CD4-positive, alpha-beta T cell (primary cell): ENCODE data around the gene GNAQ. TPM values are rescaled to one million over a fixed set of nuclear protein-coding genes. Genes with fewer than 3 reads are reported as not detected.

ENCODE experiments used
- ATAC-seq: fragments of 200-7000 bp; cut with Tn5 transposase; one replicate; pipeline ENCODE4 v1.10.0; 2022; ENCODE audit warnings: mild to moderate bottlenecking; ENCODE audit not compliant: poor library complexity
- CTCF ChIA-PET: fragments of 350-600 bp; sonication (Branson Sonifier 250); formaldehyde crosslinking; loops from one replicate; lab custom pipeline; 2021; ENCODE audit warnings: antibody characterized with exemption, inconsistent platforms; lab: Charles Lee
- POLR2A ChIA-PET: fragments of 350-600 bp; sonication (Branson Sonifier 250); formaldehyde crosslinking; loops from one replicate; lab custom pipeline; 2021; ENCODE audit warnings: antibody characterized with exemption, inconsistent platforms; lab: Charles Lee
- DNase-seq, 14 experiments: peaks; one replicate each; pipeline ENCODE4 v3.0.0-alpha.2; 2013 to 2020; ENCODE audit warnings: mixed read lengths in 2 of 14
- H3K27ac ChIP-seq, 2 donors: one replicate each; pipeline versions ENCODE4 v1.5.1 to v1.7.0; 2013; ENCODE audit warnings: low read length in 2 of 2, low read depth in 1 of 2, mild to moderate bottlenecking in 1 of 2
- H3K27me3 ChIP-seq, 2 experiments: 1 replicate in 1 of 2; 2 replicates in 1 of 2; pipeline versions ENCODE4 v1.6.1 to v1.7.0; 2013; ENCODE audit warnings: low read length in 2 of 2, control low read depth in 1 of 2, mild to moderate bottlenecking in 1 of 2, moderate library complexity in 1 of 2; ENCODE audit not compliant: insufficient read depth in 2 of 2, control insufficient read depth in 1 of 2
- H3K36me3 ChIP-seq: one replicate; pipeline ENCODE4 v1.6.1; 2013; ENCODE audit warnings: low read length, control low read depth; ENCODE audit not compliant: insufficient read depth
- H3K4me1 ChIP-seq: one replicate; pipeline ENCODE4 v1.6.1; 2013; ENCODE audit warnings: low read length, control low read depth; ENCODE audit not compliant: insufficient read depth
- H3K4me3 ChIP-seq: one replicate; pipeline ENCODE4 v1.5.1; 2013; ENCODE audit warnings: mild to moderate bottlenecking, low read length, moderate library complexity
- H3K9me3 ChIP-seq, 2 experiments: 1 replicate in 1 of 2; 2 replicates in 1 of 2; pipeline versions ENCODE4 v1.6.1 to v1.7.0; 2013; ENCODE audit warnings: low read length in 2 of 2, mild to moderate bottlenecking in 2 of 2, control low read depth in 1 of 2, moderate library complexity in 1 of 2; ENCODE audit not compliant: control insufficient read depth in 1 of 2, insufficient read depth in 1 of 2
- H3K27ac Mint-ChIP-seq: one replicate; pipeline ENCODE4 v1.8.0; 2020; ENCODE audit warnings: mixed read lengths
- H3K27me3 Mint-ChIP-seq: one replicate; pipeline ENCODE4 v1.8.0; 2021; ENCODE audit warnings: mixed read lengths
- H3K36me3 Mint-ChIP-seq: one replicate; pipeline ENCODE4 v1.8.0; 2021; ENCODE audit warnings: low read depth, mixed read lengths
- H3K4me1 Mint-ChIP-seq: one replicate; pipeline ENCODE4 v1.8.0; 2021; ENCODE audit warnings: low read depth, mixed read lengths
- H3K4me3 Mint-ChIP-seq: one replicate; pipeline ENCODE4 v1.8.0; 2020; ENCODE audit warnings: mild to moderate bottlenecking, mixed read lengths
- H3K9me3 Mint-ChIP-seq: one replicate; pipeline ENCODE4 v1.8.0; 2020; ENCODE audit warnings: mixed read lengths
- intact Hi-C, 2 experiments: fragments of 100-400 bp; cut with DNase I in 1 of 2; cut with micrococcal nuclease in 1 of 2; formaldehyde crosslinking; loops; one replicate each; pipeline versions ENCODE4 v1.15.1 to v1.9.0; 2023 to 2025; cut with DNase I, micrococcal nuclease
- total RNA-seq, 174 experiments: library from RNA in 2 of 174; stranded (reverse) in 2 of 174; gene quantifications; one replicate each; pipeline ENCODE4 v1.2.3 and lab custom pipeline; 2021 to 2026
- TF ChIP-seq, protein P1 (sequence below): fragments of 200-600 bp; IDR thresholded peaks from one replicate; pipeline ENCODE4 v1.8.0; 2022; ENCODE audit warnings: antibody characterized with exemption, mild to moderate bottlenecking

The GNAQ gene
- total RNA-seq, 2 experiments from 2014 or later = 55.5 to 55.9 TPM

DNA sequence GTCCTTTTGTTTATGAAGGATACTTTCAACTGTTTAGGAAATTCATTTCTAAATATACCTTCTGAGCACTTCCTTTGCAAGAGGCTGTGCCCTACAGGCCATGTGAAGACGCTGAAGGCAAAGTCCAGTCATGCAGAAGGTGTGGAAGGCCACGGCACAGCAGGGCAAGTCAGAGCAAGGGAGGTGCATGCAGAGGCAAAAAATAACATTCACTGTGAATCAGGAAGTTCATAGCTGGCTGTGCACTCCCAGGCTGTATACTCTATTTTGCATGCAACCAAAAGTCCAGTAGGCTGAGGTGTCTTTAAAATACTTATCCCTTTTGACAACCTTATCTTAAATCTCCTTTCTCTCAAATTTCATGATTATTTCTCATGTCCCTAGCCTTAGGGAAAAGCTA, 50.3 kb downstream of the GNAQ start:
- H3K4me1 ChIP-seq = peaks cover 45% of the 10 kb centered on the region
- no peaks in the 10 kb centered on the region for H3K9me3 ChIP-seq
- no peaks in the 10 kb centered on the region for H3K27me3 ChIP-seq
- peak in 3 of 14 experiments; percentile 19 to 35 (median 30) for DNase-seq
- Mint-ChIP-seq H3K4me1 (peaks cover 86% of the 10 kb centered on the region), H3K27me3 (no peaks in the 10 kb centered on the region), H3K36me3 (no peaks in the 10 kb centered on the region), H3K4me3 (peak overlapping the region; percentile 60), H3K9me3 (no peaks in the 10 kb centered on the region), H3K27ac (peak overlapping the region; percentile 55)
- no peaks in the 10 kb centered on the region for H3K36me3 ChIP-seq
- H3K27ac ChIP-seq = no peak overlapping the region
- TF ChIP-seq, protein P1, sequence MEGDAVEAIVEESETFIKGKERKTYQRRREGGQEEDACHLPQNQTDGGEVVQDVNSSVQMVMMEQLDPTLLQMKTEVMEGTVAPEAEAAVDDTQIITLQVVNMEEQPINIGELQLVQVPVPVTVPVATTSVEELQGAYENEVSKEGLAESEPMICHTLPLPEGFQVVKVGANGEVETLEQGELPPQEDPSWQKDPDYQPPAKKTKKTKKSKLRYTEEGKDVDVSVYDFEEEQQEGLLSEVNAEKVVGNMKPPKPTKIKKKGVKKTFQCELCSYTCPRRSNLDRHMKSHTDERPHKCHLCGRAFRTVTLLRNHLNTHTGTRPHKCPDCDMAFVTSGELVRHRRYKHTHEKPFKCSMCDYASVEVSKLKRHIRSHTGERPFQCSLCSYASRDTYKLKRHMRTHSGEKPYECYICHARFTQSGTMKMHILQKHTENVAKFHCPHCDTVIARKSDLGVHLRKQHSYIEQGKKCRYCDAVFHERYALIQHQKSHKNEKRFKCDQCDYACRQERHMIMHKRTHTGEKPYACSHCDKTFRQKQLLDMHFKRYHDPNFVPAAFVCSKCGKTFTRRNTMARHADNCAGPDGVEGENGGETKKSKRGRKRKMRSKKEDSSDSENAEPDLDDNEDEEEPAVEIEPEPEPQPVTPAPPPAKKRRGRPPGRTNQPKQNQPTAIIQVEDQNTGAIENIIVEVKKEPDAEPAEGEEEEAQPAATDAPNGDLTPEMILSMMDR = no peak
- H3K4me3 ChIP-seq = no peak overlapping the region
- no peak for ATAC-seq
- POLR2A ChIA-PET = interaction anchor here (0.8 to 2.7 kb wide), 2 partner anchors 50 to 140 kb away, joined by 3 to 8 read pairs; partner anchors contain the start of gene GNAQ
- CTCF ChIA-PET = interaction anchor here (1.3 to 1.4 kb wide), 2 partner anchors 13 to 54 kb away, joined by 4 read pairs; no protein-coding TSS in a partner anchor
- intact Hi-C loops = no loop called here

DNA sequence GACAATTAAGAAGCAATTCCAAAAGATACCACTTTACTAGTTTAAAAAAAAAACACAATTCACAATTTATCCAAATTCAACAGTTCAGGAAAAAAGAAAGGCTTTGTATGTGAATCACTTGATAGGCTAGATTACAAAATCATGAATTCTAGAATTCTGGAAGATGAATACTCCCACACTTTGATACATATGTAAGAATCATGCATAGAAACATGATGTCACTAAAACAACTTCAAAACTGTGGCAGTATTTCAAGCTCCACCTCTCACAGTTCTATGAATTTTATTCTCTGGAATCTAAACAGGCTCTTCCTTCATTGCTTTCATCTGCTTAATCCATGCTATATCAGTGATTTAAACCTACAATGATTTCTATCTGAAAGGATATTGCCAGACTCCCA, 51.0 kb downstream of the GNAQ start:
- ChIA-PET CTCF (interaction anchor here (1.3 to 1.4 kb wide), 2 partner anchors 13 to 55 kb away, joined by 4 read pairs; no protein-coding TSS in a partner anchor), POLR2A (interaction anchor here (2.7 kb wide), 1 partner anchor 51 kb away, joined by 8 read pairs; the partner anchor contains the start of gene GNAQ)
- peak overlapping the region; percentile 55 for H3K27ac Mint-ChIP-seq
- H3K4me1 Mint-ChIP-seq = peaks cover 79% of the 10 kb centered on the region
- Histone ChIP-seq H3K4me1 (peaks cover 45% of the 10 kb centered on the region), H3K27me3 (no peaks in the 10 kb centered on the region), H3K36me3 (no peaks in the 10 kb centered on the region), H3K27ac (no peak overlapping the region), H3K9me3 (no peaks in the 10 kb centered on the region), H3K4me3 (no peak overlapping the region)
- TF ChIP-seq, protein P1 = no peak
- no peaks in the 10 kb centered on the region for H3K27me3 Mint-ChIP-seq
- DNase-seq (no peak), ATAC-seq (no peak)
- intact Hi-C loops = no loop called here
- H3K36me3 Mint-ChIP-seq = no peaks in the 10 kb centered on the region
- H3K9me3 Mint-ChIP-seq = no peaks in the 10 kb centered on the region
- H3K4me3 Mint-ChIP-seq = peak overlapping the region; percentile 25

DNA sequence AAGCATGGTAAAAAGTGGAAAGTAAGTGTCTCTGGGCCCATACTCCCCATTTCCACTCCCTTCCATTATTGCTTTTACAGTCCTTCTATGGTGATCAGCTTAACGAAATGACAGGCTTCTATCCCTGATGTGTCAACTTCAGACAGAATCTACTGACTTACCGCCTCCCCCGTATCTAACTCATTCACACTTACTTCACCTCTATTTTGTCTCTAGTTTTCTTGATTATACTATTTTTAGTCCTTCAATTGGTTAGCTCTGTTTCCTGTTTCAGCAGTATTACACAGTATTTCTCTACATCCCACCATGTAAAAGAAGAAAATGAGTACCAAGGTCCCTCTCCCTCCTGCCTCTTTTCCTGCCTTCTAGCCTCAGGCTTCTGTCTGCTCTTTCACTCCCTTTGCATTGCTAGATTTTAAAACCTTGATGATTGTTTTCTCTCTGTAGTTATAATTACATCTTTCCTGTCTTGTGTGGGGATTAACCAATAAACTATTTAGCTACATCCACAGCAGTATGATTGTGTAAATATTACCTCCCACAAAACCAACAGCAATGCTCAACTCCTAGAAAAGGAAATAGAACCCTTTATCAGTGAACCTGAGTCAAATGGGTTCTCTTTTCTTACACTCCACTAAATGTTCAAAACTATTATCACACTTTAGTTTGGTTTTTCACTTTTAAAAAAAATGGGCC, 53.4 kb downstream of the GNAQ start:
- POLR2A ChIA-PET = interaction anchor here (0.6 to 2.5 kb wide), 10 partner anchors 22 to 246 kb away, joined by 3 to 11 read pairs (median 4); no protein-coding TSS in a partner anchor
- Mint-ChIP-seq H3K4me3 (peak overlapping the region; percentile 39), H3K27me3 (no peaks in the 10 kb centered on the region), H3K27ac (peak overlapping the region; percentile 40), H3K4me1 (peaks cover 77% of the 10 kb centered on the region), H3K36me3 (no peaks in the 10 kb centered on the region), H3K9me3 (no peaks in the 10 kb centered on the region)
- H3K4me1 ChIP-seq = peaks cover 44% of the 10 kb centered on the region
- TF ChIP-seq, protein P1 = no peak
- CTCF ChIA-PET = interaction anchor here (1.0 to 2.2 kb wide), 4 partner anchors 22 to 75 kb away, joined by 3 to 22 read pairs (median 5); no protein-coding TSS in a partner anchor
- H3K27ac ChIP-seq = peak overlapping the region; percentile 14 to 32
- no peaks in the 10 kb centered on the region for H3K9me3 ChIP-seq
- H3K4me3 ChIP-seq = no peak overlapping the region
- no peak for ATAC-seq
- intact Hi-C loops = loop anchor here (5.0 to 10.0 kb wide), 3 partner anchors 73 to 397 kb away; no protein-coding TSS in a partner anchor
- peak in 1 of 14 experiments; percentile 9 for DNase-seq
- no peaks in the 10 kb centered on the region for H3K36me3 ChIP-seq
- no peaks in the 10 kb centered on the region for H3K27me3 ChIP-seq
